Measurements from ENCODE around the gene TRAF2.

TRAF2 gene

GRCh38 chr9:136847088-136847825 lies 39.1 kb upstream of the TRAF2 start:
- DNase-seq = no peak

- DNase-seq = peak; percentile 61 to 84 (median 82)
Measured at GRCh38 chr9:136847826-136848392, 38.4 kb upstream of the TRAF2 start.

GRCh38 chr9:136848393-136849037 lies 37.8 kb upstream of the TRAF2 start:
- peak; percentile 41 to 79 (median 73) for DNase-seq

GRCh38 chr9:136849038-136849959 lies 37.0 kb upstream of the TRAF2 start, which contains the start of gene PHPT1:
Gene PHPT1 (plus strand): TSS chr9:136849409. CDS start chr9:136849431, 22 bp downstream.
- peak; percentile 96 to 100 (median 100) for DNase-seq

DNA sequence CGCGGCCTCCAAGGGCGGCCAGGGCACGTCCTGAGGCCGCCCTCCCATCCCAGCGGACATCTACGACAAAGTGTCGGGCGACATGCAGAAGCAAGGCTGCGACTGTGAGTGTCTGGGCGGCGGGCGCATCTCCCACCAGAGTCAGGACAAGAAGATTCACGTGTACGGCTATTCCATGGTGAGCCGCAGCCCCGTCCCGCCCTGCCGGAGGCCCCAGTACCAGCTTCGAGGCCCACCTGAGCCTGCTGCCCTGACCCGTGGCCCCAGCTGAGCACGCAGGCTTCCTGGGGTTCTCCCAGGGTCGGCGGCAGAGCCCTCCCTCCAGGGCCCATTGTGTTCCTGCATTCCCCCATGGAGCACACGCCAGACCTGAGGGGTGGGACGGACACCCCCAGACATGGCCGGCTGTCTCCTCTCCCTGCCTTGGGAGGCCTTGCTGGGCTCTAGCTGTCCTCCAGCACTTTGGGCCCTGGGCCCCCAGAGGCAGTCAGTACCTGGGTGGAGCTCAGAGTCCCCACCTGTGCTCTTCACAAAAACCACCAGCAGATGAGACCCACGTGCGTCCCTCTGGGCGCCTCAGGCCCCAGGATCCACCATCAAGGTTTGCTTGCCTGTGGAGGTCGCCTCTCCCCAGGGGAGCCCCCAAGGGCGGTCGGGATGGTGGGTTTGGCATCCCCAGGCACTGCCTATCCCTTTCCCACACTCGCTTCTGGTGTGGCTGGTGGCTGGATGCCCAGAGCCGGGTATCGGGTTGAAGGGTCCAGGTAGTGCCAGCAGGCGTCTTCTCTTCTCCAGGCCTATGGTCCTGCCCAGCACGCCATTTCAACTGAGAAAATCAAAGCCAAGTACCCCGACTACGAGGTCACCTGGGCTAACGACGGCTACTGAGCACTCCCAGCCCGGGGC lies 36.1 kb upstream of the TRAF2 start:
- DNase-seq = no peak

GRCh38 chr9:136850866-136851775 lies 35.2 kb upstream of the TRAF2 start:
- no peak for DNase-seq

DNA sequence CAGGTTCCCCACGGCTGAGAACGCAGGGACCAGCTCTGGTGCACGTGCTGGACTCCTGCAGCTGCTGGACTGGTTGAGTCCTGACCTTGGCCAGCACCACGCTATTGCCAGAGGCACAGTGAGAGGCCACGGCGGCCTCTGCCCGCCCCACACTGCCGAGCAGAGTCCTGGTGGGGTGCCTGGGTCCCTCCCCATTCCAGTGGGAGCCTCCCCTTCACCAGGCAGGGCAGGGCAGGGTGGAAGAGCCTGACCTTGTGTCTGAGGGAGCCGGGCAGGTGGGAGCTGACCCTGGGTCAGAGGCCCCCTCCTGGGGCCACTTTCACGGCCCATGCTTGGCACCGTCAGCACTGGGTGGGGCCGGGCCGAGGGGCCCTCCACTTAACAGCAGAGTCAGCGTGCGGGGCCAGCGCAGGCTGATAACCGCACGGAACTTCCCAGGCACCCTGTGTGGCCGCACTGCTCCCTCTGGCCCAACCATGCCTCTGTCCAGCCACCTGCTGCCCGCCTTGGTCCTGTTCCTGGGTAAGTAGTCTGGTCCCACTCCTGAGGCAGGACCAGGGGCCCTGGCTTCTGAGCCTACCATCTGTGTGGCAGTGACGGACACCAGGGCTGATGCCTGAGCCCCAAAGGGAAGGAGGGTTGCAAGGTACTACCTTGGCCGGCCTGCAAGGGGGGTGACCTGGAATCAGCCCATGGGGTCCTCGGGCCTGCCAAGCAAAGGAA lies 34.2 kb upstream of the TRAF2 start, which contains the start of gene MAMDC4:
Gene MAMDC4 (plus strand): TSS at position 406 of the 723 bp plus-strand sequence. CDS start 71 bp downstream, at position 477.
- no peak for DNase-seq

DNA sequence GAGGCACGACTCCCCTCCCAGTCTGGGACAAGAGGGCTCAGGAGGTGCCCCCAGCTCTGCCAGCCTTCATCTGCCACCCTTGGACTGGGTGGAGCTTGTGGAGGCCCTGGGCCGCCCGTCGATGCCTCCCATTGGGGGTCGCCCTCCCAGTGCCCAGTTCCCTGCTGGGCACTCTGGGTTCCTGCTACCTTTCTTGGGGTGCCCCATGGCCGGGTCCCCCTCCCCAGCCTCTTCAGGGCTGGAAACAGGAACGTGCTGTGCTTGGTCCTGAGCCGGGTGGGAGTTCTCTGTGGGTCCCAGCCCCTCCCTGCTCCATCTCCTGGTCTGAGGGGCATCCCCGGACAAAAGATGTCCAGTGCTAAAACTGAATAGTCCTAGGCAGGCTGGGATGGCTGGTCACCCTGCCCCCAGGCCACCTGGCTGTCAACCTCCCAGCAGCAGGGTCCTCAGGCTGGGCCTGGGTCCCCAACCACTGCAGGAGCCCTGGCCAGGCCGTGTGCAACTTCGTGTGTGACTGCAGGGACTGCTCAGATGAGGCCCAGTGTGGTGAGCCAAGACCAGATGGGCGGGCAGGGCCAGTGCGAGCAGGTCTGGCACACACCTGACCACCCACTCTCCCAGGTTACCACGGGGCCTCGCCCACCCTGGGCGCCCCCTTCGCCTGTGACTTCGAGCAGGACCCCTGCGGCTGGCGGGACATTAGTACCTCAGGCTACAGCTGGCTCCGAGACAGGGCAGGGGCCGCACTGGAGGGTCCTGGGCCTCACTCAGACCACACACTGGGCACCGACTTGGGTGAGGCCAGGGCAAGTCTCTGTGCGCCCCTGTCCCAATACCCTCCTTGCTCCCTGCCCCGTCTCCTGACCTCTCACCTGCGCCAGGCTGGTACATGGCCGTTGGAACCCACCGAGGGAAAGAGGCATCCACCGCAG lies 33.4 kb upstream of the TRAF2 start:
- DNase-seq = no peak

DNA sequence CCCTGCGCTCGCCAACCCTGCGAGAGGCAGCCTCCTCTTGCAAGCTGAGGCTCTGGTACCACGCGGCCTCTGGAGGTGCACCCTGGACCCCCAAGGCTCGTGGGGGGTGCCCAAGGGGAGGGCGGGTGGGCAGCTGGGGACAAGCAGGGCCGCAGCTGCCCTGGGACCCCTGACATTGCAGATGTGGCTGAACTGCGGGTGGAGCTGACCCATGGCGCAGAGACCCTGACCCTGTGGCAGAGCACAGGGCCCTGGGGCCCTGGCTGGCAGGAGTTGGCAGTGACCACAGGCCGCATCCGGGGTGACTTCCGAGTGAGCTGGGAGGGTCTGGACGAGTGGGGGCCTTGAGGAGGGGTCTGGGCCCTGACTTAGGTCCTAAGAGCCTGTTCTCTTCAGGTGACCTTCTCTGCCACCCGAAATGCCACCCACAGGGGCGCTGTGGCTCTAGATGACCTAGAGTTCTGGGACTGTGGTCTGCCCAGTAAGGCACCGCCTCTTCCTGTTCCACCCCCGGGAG lies 32.7 kb upstream of the TRAF2 start:
- no peak for DNase-seq

DNA sequence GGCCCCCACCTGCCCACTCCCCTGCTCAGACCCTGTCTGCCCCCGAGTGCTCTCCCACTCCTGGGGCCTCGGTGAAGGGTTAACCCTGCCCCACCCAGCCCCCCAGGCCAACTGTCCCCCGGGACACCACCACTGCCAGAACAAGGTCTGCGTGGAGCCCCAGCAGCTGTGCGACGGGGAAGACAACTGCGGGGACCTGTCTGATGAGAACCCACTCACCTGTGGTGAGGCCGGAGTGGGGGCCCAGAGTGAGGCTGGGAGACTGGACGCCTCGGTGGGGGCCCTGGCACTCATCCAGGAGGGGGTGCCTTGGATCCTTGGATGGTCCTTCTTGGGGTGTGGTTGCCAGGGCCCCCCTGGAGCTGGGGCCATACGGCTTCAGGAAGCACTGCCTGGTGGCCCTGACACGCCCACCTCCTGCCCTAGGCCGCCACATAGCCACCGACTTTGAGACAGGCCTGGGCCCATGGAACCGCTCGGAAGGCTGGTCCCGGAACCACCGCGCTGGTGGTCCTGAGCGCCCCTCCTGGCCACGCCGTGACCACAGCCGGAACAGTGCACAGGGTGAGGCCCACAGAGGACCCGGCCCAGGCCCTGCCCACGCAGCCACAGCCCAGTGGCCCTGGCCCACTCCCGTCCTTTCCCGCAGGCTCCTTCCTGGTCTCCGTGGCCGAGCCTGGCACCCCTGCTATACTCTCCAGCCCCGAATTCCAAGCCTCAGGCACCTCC lies 32.0 kb upstream of the TRAF2 start:
- no peak for DNase-seq

GRCh38 chr9:136854842-136855460 lies 31.4 kb upstream of the TRAF2 start:
- DNase-seq = no peak

GRCh38 chr9:136855461-136856078 lies 30.7 kb upstream of the TRAF2 start:
- no peak for DNase-seq

DNA sequence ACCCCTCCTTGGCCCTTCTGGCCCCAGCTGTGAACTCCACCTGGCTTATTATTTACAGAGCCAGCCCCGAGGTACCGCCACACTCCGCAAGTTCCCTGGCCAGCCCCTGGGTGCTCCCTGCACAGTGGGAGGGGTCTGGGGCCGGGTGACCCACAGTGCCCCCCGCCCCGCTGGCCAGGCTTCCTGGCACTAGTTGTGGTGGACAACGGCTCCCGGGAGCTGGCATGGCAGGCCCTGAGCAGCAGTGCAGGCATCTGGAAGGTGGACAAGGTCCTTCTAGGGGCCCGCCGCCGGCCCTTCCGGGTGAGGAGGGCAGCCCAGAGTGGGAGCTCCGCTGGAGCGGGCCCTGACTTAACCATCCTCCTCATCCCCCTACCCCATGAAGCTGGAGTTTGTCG lies 30.2 kb upstream of the TRAF2 start:
- DNase-seq = peak in 1 of 3 experiments; percentile 45

- DNase-seq = no peak
Measured at GRCh38 chr9:136856541-136857141, 29.7 kb upstream of the TRAF2 start.

- DNase-seq = peak in 2 of 3 experiments; percentile 58 to 71
Measured at GRCh38 chr9:136857166-136857565, 29.1 kb upstream of the TRAF2 start.
